HepG2 (cell line): ENCODE measurements around the gene EVC. TPM values are rescaled to one million over a fixed set of nuclear protein-coding genes. Genes with fewer than 3 reads are reported as not detected.

Experiments
- ATAC-seq: fragments of 200-7000 bp; cut with Tn5 transposase; 3 replicates; pipeline ENCODE4 v1.9.1; 2020; ENCODE audit warnings: mild to moderate bottlenecking, moderate library complexity
- BruUV-seq: library from RNA; stranded (reverse); fragments of 400-500 nt; replicated peaks from 2 replicates; lab custom pipeline; 2021; lab: Mats Ljungman, UMichigan
- CTCF ChIA-PET: fragments of 300-600 bp; formaldehyde crosslinking; extraction: SDS; loops from one replicate; lab custom pipeline; 2021; ENCODE audit warnings: low total read pairs, inconsistent platforms, low intra/inter-chr PET ratio; lab: Yijun Ruan, JAX
- POLR2A ChIA-PET: fragments of 350-600 bp; sonication (Branson Sonifier 250); formaldehyde crosslinking; loops from one replicate; lab custom pipeline; 2020; ENCODE audit warnings: antibody characterized with exemption, inconsistent platforms; lab: Yijun Ruan, JAX
- DNase-seq: peaks from one replicate; pipeline ENCODE4 v3.0.0-alpha.2; 2015; ENCODE audit warnings: low spot score
- FAIRE-seq: peaks from 3 replicates; lab custom pipeline; 2011; peaks lifted over from hg19 to GRCh38; lab: Jason Lieb, UNC
- H2AFZ ChIP-seq: one replicate; pipeline ENCODE4 v1.6.1; 2011; ENCODE audit warnings: low read length, inconsistent platforms
- H3K27ac ChIP-seq: fragments of 300-600 bp; 3 replicates; pipeline ENCODE4 v1.8.0; 2011; ENCODE audit warnings: mixed run types, mild to moderate bottlenecking, mixed read lengths, low read length, inconsistent platforms; ENCODE audit not compliant: insufficient read depth; ENCODE audit errors: extremely low read length
- H3K27me3 ChIP-seq, 2 experiments: fragments of 200-600 bp in 1 of 2; 2 replicates in 1 of 2; 3 replicates in 1 of 2; pipeline versions ENCODE4 v1.6.0 to v1.8.0; 2011; ENCODE audit warnings: low read length in 2 of 2, mild to moderate bottlenecking in 2 of 2, moderate library complexity in 2 of 2, inconsistent platforms in 1 of 2; ENCODE audit not compliant: insufficient read depth in 2 of 2, control insufficient read depth in 1 of 2
- H3K36me3 ChIP-seq, 2 experiments: fragments of 200-600 bp in 1 of 2; replicated peaks in 1 of 2; 2 replicates in 1 of 2; 3 replicates in 1 of 2; pipeline versions ENCODE4 v1.5.1 to v1.8.0; 2011; ENCODE audit warnings: low read length in 2 of 2, inconsistent platforms in 1 of 2; ENCODE audit not compliant: insufficient read depth in 2 of 2, control insufficient read depth in 1 of 2
- H3K4me1 ChIP-seq: 2 replicates; pipeline ENCODE4 v1.5.1; 2012; ENCODE audit warnings: low read length, inconsistent platforms; ENCODE audit not compliant: insufficient read depth
- H3K4me2 ChIP-seq: 2 replicates; pipeline ENCODE4 v1.6.0; 2011; ENCODE audit warnings: low read depth, low read length, inconsistent platforms
- H3K4me3 ChIP-seq, 3 experiments: fragments of 200-600 bp in 1 of 3; sonication (generic), shearing (Covaris generic) in 1 of 3; replicated peaks in 1 of 3; 2 replicates each; pipeline ENCODE4 v1.5.1; 2011 to 2016; ENCODE audit warnings: low read length in 3 of 3, inconsistent platforms in 2 of 3, low read depth in 2 of 3, mild to moderate bottlenecking in 2 of 3, control low read depth in 1 of 3, mixed read lengths in 1 of 3; ENCODE audit not compliant: insufficient read depth in 1 of 3
- H3K79me2 ChIP-seq: one replicate; pipeline ENCODE4 v1.6.1; 2011; ENCODE audit warnings: low read length, inconsistent platforms; ENCODE audit not compliant: insufficient read depth
- H3K9ac ChIP-seq: 2 replicates; pipeline ENCODE4 v1.6.0; 2011; ENCODE audit warnings: mild to moderate bottlenecking, low read depth, low read length, inconsistent platforms; ENCODE audit not compliant: insufficient read depth
- H3K9me3 ChIP-seq: 2 replicates; pipeline ENCODE4 v1.5.1; 2012; ENCODE audit warnings: mild to moderate bottlenecking, low read length
- H4K20me1 ChIP-seq: 2 replicates; pipeline ENCODE4 v1.6.0; 2011; ENCODE audit warnings: inconsistent platforms, mild to moderate bottlenecking, low read length, moderate library complexity; ENCODE audit not compliant: insufficient read depth
- ASH2L ChIP-seq: fragments of 300-600, 200-600 bp; sonication (generic); IDR thresholded peaks from 2 replicates; pipeline ENCODE4 v1.7.0; 2017; ENCODE audit warnings: low read depth, mild to moderate bottlenecking, moderate library complexity, mixed read lengths, low read length; ENCODE audit not compliant: insufficient read length
- ATM ChIP-seq: fragments of 450-650 bp; IDR thresholded peaks from 2 replicates; pipeline ENCODE4 v1.7.1; 2017; ENCODE audit warnings: mild to moderate bottlenecking, borderline replicate concordance
- DR1 ChIP-seq: sonication (generic); formaldehyde crosslinking; IDR thresholded peaks from 2 replicates; pipeline ENCODE4 v1.8.0; 2021; ENCODE audit warnings: mild to moderate bottlenecking, missing genetic modification reagents, inconsistent platforms
- EZH2 ChIP-seq: conservative IDR thresholded peaks from 2 replicates; pipeline ENCODE4 v1.6.1; 2012; ENCODE audit warnings: mild to moderate bottlenecking, low read depth, low read length, moderate library complexity
- GZF1 ChIP-seq: sonication (generic); formaldehyde crosslinking; IDR thresholded peaks from 2 replicates; pipeline ENCODE4 v1.5.1; 2020; ENCODE audit warnings: mild to moderate bottlenecking, missing genetic modification reagents
- HNRNPK ChIP-seq: fragments of 200-400 bp; formaldehyde crosslinking; IDR thresholded peaks from 2 replicates; pipeline ENCODE4 v1.6.1; 2018; ENCODE audit warnings: low read length, low read depth, moderate library complexity, mild to moderate bottlenecking; ENCODE audit not compliant: poor library complexity, severe bottlenecking
- KDM4B ChIP-seq: sonication (generic); formaldehyde crosslinking; IDR thresholded peaks from 2 replicates; pipeline ENCODE4 v1.4.0; 2020; ENCODE audit warnings: missing genetic modification reagents
- MYC ChIP-seq: sonication (generic); formaldehyde crosslinking; IDR thresholded peaks from 2 replicates; pipeline ENCODE4 v1.9.0; 2021; ENCODE audit warnings: missing genetic modification reagents, borderline replicate concordance
- PPARG ChIP-seq: conservative IDR thresholded peaks from 2 replicates; pipeline ENCODE4 v1.6.1; 2016; ENCODE audit warnings: missing biosample characterization, missing genetic modification reagents
- RXRA ChIP-seq: sonication (generic); formaldehyde crosslinking; IDR thresholded peaks from 2 replicates; pipeline ENCODE4 v1.5.1; 2020; ENCODE audit warnings: missing genetic modification reagents
- SYNCRIP ChIP-seq: fragments of 200-400 bp; formaldehyde crosslinking; IDR thresholded peaks from 2 replicates; pipeline ENCODE4 v1.6.1; 2018; ENCODE audit warnings: mild to moderate bottlenecking, low read depth, low read length; ENCODE audit not compliant: insufficient read depth
- ZNF691 ChIP-seq: sonication (generic); formaldehyde crosslinking; IDR thresholded peaks from 2 replicates; pipeline ENCODE4 v1.4.0; 2020; ENCODE audit warnings: missing genetic modification reagents, low read depth, mild to moderate bottlenecking, borderline replicate concordance
- WGBS: methylation state at CpG from one replicate; pipeline ENCODE4 v1.1.6; 2017; ENCODE audit warnings: low lambda C conversion rate; 5-methylcytosine and 5-hydroxymethylcytosine counted together
- in situ Hi-C: cut with HindIII; loops from 2 replicates; pipeline ENCODE4 v1.10.0; 2017; ENCODE audit warnings: low pct_unique_long_range_greater_than_20kb; ENCODE audit not compliant: extremely low pct_ligation_motif_present
- intact Hi-C: fragments of 100-400 bp; cut with micrococcal nuclease; formaldehyde crosslinking; loops from one replicate; pipeline ENCODE4 v1.10.0; 2022; ENCODE audit not compliant: unreplicated experiment
- polyA plus RNA-seq, 8 experiments: library from polyadenylated mRNA; depleted of rRNA in 3 of 8; stranded (reverse) in 7 of 8; unstranded in 1 of 8; fragments of >200 nt; fragmentation: Illumina TruSeq in 4 of 8; extraction: Trizol in 4 of 8; gene quantifications; 2 replicates each; pipeline versions ENCODE4 v1.2.1 to v1.2.3, GENCODE V29; 2011 to 2016; ENCODE audit warnings: low read depth in 4 of 8, missing spikeins in 1 of 8, mixed read lengths in 1 of 8; ENCODE audit not compliant: insufficient read depth in 1 of 8
- total RNA-seq, 5 experiments: library from RNA; depleted of rRNA; stranded (reverse); fragments of >200 nt; fragmentation: Illumina TruSeq; extraction: Trizol; gene quantifications; 2 replicates each; pipeline ENCODE4 v1.2.3, GENCODE V29; 2016; ENCODE audit warnings: low read depth in 1 of 5

EVC gene
- total and polyA plus RNA-seq, 2 of the 13 experiments (the other 11 are each of a cell fraction or from before 2014, with no cell fraction given) = 3.1 to 4.9 TPM

DNA sequence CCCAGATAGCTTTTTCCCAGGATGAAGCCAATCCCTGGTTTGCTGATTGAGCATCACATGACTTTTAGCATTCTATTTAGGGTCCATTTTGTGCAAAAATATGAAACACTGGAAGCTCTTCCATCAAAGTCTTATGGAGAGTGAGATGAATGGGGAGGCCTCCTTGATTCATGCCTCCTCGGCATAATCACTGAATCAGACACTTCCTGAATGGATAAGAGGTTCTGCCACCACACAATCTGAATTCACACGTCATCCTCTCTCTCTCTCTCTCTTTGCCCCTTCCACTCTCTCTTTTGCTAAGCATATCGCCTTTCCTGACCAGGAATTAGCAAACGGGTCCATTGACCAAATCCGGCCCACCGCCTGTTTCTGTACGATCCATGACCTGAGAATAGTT lies 113.2 kb downstream of the EVC start:
- in situ Hi-C loops (loop anchor here (10.0 to 25.0 kb wide), 2 partner anchors 429 to 837 kb away; no protein-coding TSS in a partner anchor), intact Hi-C loops (no loop called here)
- H3K4me2 ChIP-seq = no peak overlapping the region
- no peaks in the 10 kb centered on the region for H3K9me3 ChIP-seq
- POLR2A ChIA-PET = no interaction called here
- no peak overlapping the region for H3K9ac ChIP-seq
- H2AFZ ChIP-seq = no peak overlapping the region
- H3K4me1 ChIP-seq = no peaks in the 10 kb centered on the region; the same call in 1 of the 2 replicates
- no peaks in the 10 kb centered on the region for H3K79me2 ChIP-seq
- H3K27ac ChIP-seq = no peak overlapping the region
- H4K20me1 ChIP-seq = no peaks in the 10 kb centered on the region
- peaks cover 10 to 11% of the 10 kb centered on the region in 2 experiments; a peak in 4 of 5 replicates for H3K36me3 ChIP-seq
- no peaks in the 10 kb centered on the region for H3K27me3 ChIP-seq
- CTCF ChIA-PET = no interaction called here
- WGBS = 97% methylated on average over 7 of the region's 7 CpGs
- FAIRE-seq (no peak), ATAC-seq (no peak)
- no peak overlapping the region for H3K4me3 ChIP-seq
- BruUV-seq = no TSS peak
- TF ChIP-seq EZH2 (no peak), HNRNPK (no peak), MYC (no peak), KDM4B (CRISPR knock-in tag) (no peak), ZNF691 (CRISPR knock-in tag) (no peak), SYNCRIP (no peak), GZF1 (CRISPR knock-in tag) (no peak), ASH2L (no peak), RXRA (no peak), DR1 (CRISPR knock-in tag) (no peak), PPARG (CRISPR knock-in tag) (no peak), ATM (no peak)
- TF ChIP-seq, all 625 proteins: peak for 0
- DNase-seq = no peak
